ENCODE data around the gene BTBD9.

Gene BTBD9

DNA sequence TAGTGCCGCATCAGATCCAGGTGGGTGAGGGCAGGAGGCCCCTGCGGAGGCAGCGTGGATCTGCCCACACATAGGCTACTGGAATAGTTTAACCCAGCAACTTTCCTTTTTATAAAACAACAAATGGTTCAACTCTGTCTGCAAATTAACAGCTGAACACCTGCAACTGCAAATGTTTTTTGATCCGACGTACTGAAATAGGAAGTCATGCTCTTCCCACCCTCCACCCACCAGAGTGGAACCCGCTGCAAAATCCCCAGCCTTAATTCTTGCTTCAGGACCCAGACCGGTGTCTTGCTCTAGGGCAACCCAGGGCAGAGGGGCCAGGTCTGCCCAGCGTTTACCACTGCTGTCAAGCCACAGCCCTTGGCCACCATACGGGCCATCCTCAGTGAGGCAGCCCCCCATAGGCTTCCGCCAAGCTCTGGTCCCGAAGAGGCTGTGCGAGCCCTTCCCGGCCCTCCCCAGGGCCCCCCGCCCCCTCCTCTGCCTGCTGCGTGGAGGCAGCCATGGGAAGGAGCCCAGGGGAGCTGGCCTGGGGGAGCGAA is 485.9 kb downstream of the BTBD9 start:
- ATAC-seq: no peak
- TF ChIP-seq ZNF70 (CRISPR knock-in tag; IDR thresholded peaks at IDR 0.05) (no peak), PPARA (CRISPR knock-in tag; IDR thresholded peaks at IDR 0.05; ENCODE audit: borderline replicate concordance) (no peak), ARNTL (CRISPR knock-in tag; IDR thresholded peaks at IDR 0.05; ENCODE audit: borderline replicate concordance, low read depth) (no peak), ESRRG (CRISPR knock-in tag; IDR thresholded peaks at IDR 0.05) (no peak), CREB5 (CRISPR knock-in tag; IDR thresholded peaks at IDR 0.05; ENCODE audit: low read depth) (no peak), GLIS3 (CRISPR knock-in tag; IDR thresholded peaks at IDR 0.05) (no peak), CSRNP3 (CRISPR knock-in tag; IDR thresholded peaks at IDR 0.05) (no peak), TOX (CRISPR knock-in tag; IDR thresholded peaks at IDR 0.05; ENCODE audit: borderline replicate concordance) (no peak)

- ATAC-seq: no peak
- TF ChIP-seq ZNF70 (CRISPR knock-in tag; IDR thresholded peaks at IDR 0.05) (no peak), GLIS3 (CRISPR knock-in tag; IDR thresholded peaks at IDR 0.05) (no peak), BACH2 (CRISPR knock-in tag; IDR thresholded peaks at IDR 0.05; ENCODE audit: borderline replicate concordance) (no peak), TOX (CRISPR knock-in tag; IDR thresholded peaks at IDR 0.05; ENCODE audit: borderline replicate concordance) (no peak), ARNTL (CRISPR knock-in tag; IDR thresholded peaks at IDR 0.05; ENCODE audit: borderline replicate concordance, low read depth) (no peak), OSR1 (CRISPR knock-in tag; IDR thresholded peaks at IDR 0.05) (no peak), ZFP3 (CRISPR knock-in tag; IDR thresholded peaks at IDR 0.05) (no peak), PATZ1 (CRISPR knock-in tag; IDR thresholded peaks at IDR 0.05; ENCODE audit: borderline replicate concordance) (no peak), ZNF565 (CRISPR knock-in tag; conservative IDR thresholded peaks at IDR 0.05; ENCODE audit: low read depth) (no peak), ZFP30 (CRISPR knock-in tag; IDR thresholded peaks at IDR 0.05) (no peak), ZC3H10 (CRISPR knock-in tag; IDR thresholded peaks at IDR 0.05) (no peak), RARB (CRISPR knock-in tag; IDR thresholded peaks at IDR 0.05) (no peak), CSDC2 (CRISPR knock-in tag; IDR thresholded peaks at IDR 0.05) (no peak), TCF4 (CRISPR knock-in tag; IDR thresholded peaks at IDR 0.05; ENCODE audit: borderline replicate concordance) (no peak), CSRNP3 (CRISPR knock-in tag; IDR thresholded peaks at IDR 0.05) (no peak), ZNF8 (CRISPR knock-in tag; IDR thresholded peaks at IDR 0.05) (no peak), SNAI2 (CRISPR knock-in tag; IDR thresholded peaks at IDR 0.05) (no peak), PPARA (CRISPR knock-in tag; IDR thresholded peaks at IDR 0.05; ENCODE audit: borderline replicate concordance) (no peak)
Observed at GRCh38 chr6:38153076-38153797, 486.5 kb downstream of the BTBD9 start.

- ATAC-seq: no peak
Observed at GRCh38 chr6:38152620-38153019, 487.1 kb downstream of the BTBD9 start.

More at GRCh38 chr6:38152620-38153019, 487.1 kb downstream of the BTBD9 start:
- TF ChIP-seq, protein P1, sequence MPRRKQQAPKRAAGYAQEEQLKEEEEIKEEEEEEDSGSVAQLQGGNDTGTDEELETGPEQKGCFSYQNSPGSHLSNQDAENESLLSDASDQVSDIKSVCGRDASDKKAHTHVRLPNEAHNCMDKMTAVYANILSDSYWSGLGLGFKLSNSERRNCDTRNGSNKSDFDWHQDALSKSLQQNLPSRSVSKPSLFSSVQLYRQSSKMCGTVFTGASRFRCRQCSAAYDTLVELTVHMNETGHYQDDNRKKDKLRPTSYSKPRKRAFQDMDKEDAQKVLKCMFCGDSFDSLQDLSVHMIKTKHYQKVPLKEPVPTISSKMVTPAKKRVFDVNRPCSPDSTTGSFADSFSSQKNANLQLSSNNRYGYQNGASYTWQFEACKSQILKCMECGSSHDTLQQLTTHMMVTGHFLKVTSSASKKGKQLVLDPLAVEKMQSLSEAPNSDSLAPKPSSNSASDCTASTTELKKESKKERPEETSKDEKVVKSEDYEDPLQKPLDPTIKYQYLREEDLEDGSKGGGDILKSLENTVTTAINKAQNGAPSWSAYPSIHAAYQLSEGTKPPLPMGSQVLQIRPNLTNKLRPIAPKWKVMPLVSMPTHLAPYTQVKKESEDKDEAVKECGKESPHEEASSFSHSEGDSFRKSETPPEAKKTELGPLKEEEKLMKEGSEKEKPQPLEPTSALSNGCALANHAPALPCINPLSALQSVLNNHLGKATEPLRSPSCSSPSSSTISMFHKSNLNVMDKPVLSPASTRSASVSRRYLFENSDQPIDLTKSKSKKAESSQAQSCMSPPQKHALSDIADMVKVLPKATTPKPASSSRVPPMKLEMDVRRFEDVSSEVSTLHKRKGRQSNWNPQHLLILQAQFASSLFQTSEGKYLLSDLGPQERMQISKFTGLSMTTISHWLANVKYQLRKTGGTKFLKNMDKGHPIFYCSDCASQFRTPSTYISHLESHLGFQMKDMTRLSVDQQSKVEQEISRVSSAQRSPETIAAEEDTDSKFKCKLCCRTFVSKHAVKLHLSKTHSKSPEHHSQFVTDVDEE (CRISPR knock-in tag; IDR thresholded peaks at IDR 0.05): no peak
- TF ChIP-seq ZFP3 (CRISPR knock-in tag; IDR thresholded peaks at IDR 0.05) (no peak), OSR1 (CRISPR knock-in tag; IDR thresholded peaks at IDR 0.05) (no peak), ISL1 (CRISPR knock-in tag; IDR thresholded peaks at IDR 0.05) (no peak), ARNTL (CRISPR knock-in tag; IDR thresholded peaks at IDR 0.05; ENCODE audit: borderline replicate concordance, low read depth) (no peak), RARB (CRISPR knock-in tag; IDR thresholded peaks at IDR 0.05) (no peak), PPARA (CRISPR knock-in tag; IDR thresholded peaks at IDR 0.05; ENCODE audit: borderline replicate concordance) (no peak), GLIS3 (CRISPR knock-in tag; IDR thresholded peaks at IDR 0.05) (no peak), PATZ1 (CRISPR knock-in tag; IDR thresholded peaks at IDR 0.05; ENCODE audit: borderline replicate concordance) (no peak), ZFP30 (CRISPR knock-in tag; IDR thresholded peaks at IDR 0.05) (no peak), ZNF565 (CRISPR knock-in tag; conservative IDR thresholded peaks at IDR 0.05; ENCODE audit: low read depth) (no peak), ZC3H10 (CRISPR knock-in tag; IDR thresholded peaks at IDR 0.05) (no peak), TOX (CRISPR knock-in tag; IDR thresholded peaks at IDR 0.05; ENCODE audit: borderline replicate concordance) (no peak), ESRRG (CRISPR knock-in tag; IDR thresholded peaks at IDR 0.05) (no peak), BACH2 (CRISPR knock-in tag; IDR thresholded peaks at IDR 0.05; ENCODE audit: borderline replicate concordance) (no peak)
